ENCODE results near the gene CFL1. TPM values are rescaled to one million over a fixed set of nuclear protein-coding genes. Genes with fewer than 3 reads are reported as not detected.

The CFL1 gene
- total RNA-seq, 1 donor from 2014 or later: 589 TPM

DNA sequence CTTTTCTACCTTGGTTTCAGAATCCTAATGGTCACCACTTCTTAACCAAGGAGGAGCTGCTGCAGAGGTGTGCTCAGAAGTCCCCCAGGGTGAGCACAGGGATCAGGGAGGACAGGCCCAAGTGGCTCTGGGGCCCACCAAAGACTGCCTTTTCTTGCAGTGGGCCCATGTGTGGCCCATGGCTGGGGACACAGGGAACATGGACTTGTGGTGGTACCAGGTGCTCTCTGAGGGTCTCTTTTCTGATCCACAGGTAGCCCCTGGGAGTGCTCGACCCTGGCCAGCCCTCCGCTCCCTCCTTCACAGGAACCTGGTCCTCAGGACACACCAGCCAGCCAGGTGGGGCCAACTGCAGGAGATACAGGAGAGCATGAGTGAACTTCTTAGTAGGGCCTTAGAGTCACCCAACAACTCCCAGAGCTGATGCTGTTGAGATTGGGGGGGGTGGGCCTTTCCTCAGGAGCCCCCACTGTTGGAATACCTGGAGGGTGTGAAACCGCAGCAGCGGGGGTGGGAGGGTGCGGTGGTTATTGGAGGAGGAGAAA lies 4.3 kb upstream of the CFL1 start:
- intact Hi-C loops (cut with DNase I): no loop called here
- DNase-seq (ENCODE audit: extremely low spot score in 2 of 2): no peak
- H3K4me3 ChIP-seq: no peak overlapping the region
- no peak for TF ChIP-seq POLR2AphosphoS5 (IDR thresholded peaks at IDR 0.05; ENCODE audit: insufficient read depth in 1 of 2, low read depth in 1 of 2)
- no peaks in the 10 kb centered on the region for H3K9me3 ChIP-seq
- H3K27ac ChIP-seq: no peak overlapping the region
- H3K36me3 ChIP-seq: peaks cover 0 to 52% of the 10 kb centered on the region in 2 donors
- H3K4me1 ChIP-seq: peaks cover 34% of the 10 kb centered on the region
- H3K27me3 ChIP-seq: no peaks in the 10 kb centered on the region

DNA sequence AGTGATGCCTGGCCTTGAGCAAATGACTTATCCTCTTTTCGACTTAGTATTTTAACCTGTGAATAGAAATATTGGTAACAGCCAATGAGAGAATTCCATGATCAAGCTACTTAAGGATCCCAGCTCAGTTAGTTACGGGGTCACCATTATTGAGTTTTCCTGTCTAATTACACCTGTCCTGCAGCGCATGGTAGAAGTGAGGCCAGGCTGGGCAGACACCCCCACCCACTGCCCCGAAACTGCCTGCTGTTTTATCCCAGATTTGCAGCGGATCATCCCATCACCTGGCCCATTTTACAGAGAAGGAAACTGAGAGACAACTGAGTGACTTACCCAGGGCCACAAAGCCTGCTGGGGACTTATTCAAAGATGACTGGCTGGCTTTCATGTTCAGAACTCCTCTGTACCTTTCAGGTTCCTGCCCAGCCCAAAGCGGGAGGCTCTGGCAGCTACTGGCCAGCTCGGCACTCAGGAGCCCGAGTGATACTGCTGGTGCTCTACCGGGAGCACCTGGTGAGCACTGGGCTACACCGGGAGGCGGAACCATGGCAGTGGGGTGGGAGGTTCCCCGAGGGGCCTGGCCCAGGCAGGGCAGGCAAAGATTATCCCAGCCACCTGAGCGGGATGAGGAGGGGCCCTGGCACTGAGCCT lies 3.7 kb upstream of the CFL1 start:
- peak overlapping the region; percentile 95 to 100 for H3K4me3 ChIP-seq
- TF ChIP-seq POLR2AphosphoS5 (IDR thresholded peaks at IDR 0.05; ENCODE audit: insufficient read depth in 1 of 2, low read depth in 1 of 2) (no peak), POLR2A (IDR thresholded peaks at IDR 0.05) (no peak)
- TF ChIP-seq, protein P1, sequence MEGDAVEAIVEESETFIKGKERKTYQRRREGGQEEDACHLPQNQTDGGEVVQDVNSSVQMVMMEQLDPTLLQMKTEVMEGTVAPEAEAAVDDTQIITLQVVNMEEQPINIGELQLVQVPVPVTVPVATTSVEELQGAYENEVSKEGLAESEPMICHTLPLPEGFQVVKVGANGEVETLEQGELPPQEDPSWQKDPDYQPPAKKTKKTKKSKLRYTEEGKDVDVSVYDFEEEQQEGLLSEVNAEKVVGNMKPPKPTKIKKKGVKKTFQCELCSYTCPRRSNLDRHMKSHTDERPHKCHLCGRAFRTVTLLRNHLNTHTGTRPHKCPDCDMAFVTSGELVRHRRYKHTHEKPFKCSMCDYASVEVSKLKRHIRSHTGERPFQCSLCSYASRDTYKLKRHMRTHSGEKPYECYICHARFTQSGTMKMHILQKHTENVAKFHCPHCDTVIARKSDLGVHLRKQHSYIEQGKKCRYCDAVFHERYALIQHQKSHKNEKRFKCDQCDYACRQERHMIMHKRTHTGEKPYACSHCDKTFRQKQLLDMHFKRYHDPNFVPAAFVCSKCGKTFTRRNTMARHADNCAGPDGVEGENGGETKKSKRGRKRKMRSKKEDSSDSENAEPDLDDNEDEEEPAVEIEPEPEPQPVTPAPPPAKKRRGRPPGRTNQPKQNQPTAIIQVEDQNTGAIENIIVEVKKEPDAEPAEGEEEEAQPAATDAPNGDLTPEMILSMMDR (IDR thresholded peaks at IDR 0.05): no peak
- peaks cover 0 to 47% of the 10 kb centered on the region in 2 donors for H3K36me3 ChIP-seq
- no peaks in the 10 kb centered on the region for H3K9me3 ChIP-seq
- no peak for DNase-seq (ENCODE audit: extremely low spot score in 2 of 2)
- H3K27me3 ChIP-seq: no peaks in the 10 kb centered on the region
- H3K4me1 ChIP-seq: peaks cover 36% of the 10 kb centered on the region
- intact Hi-C loops (cut with DNase I): no loop called here
- peak overlapping the region; percentile 93 for H3K27ac ChIP-seq

DNA sequence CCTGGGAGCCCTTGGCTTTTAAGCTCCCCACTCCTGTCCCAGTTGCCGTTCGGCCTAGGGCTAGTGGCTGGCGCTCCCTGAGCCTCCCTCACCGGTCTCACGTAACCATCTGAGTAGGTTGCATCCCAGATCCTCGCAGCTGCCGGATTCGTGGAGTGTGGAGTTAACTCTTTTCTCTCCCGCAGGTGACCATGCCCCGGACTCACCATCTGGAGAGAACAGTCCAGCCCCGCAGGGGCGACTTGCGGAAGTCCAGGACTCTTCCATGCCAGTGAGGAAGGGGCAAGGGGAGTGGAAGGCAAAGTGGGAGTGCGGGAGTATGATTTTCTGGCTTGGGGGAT lies 3.2 kb upstream of the CFL1 start:
- TF ChIP-seq POLR2A (IDR thresholded peaks at IDR 0.05): no peak
- TF ChIP-seq, protein P1 (IDR thresholded peaks at IDR 0.05): no peak
- no peak for TF ChIP-seq POLR2AphosphoS5 (IDR thresholded peaks at IDR 0.05; ENCODE audit: insufficient read depth in 1 of 2, low read depth in 1 of 2)
- Histone ChIP-seq H3K27ac (peak overlapping the region; percentile 93), H3K4me3 (peak overlapping the region; percentile 95 to 100), H3K27me3 (no peaks in the 10 kb centered on the region), H3K9me3 (no peaks in the 10 kb centered on the region), H3K36me3 (peaks cover 0 to 43% of the 10 kb centered on the region in 2 donors), H3K4me1 (peaks cover 41% of the 10 kb centered on the region)
- DNase-seq (ENCODE audit: extremely low spot score in 2 of 2): no peak
- intact Hi-C loops (cut with DNase I): no loop called here

DNA sequence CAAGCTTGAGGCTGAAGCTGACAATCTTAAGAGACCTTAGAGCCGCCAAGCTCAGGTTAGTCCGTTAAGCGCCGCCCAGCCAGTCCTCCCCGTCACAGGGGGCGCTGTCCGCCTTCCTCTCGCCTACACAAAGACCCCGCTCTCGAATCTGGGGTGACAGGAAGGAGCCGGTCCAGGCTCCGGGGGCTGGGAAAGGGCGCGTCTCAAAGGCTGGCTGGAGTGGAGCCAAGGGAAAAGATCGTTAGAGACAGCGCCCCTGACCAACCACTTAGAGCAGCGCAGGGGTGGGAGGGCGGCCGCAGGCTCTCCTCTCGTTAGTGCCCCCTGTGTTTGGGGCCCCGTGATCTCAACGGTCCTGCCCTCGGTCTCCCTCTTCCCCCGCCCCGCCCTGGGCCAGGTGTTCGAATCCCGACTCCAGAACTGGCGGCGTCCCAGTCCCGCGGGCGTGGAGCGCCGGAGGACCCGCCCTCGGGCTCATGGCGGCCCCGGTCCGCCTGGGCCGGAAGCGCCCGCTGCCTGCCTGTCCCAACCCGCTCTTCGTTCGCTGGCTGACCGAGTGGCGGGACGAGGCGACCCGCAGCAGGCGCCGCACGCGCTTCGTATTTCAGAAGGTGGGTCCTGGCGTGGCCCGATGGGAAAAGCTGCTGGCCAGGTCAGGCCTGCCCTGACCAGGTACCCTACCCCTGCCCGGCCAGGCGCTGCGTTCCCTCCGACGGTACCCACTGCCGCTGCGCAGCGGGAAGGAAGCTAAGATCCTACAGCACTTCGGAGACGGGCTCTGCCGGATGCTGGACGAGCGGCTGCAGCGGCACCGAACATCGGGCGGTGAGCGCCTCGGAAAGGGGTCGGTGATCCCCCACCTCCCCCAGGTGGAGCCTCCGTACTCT lies 2.5 kb upstream of the CFL1 start, which contains the start of gene MUS81:
MUS81 (plus strand) TSS at position 156 of the 887 bp plus-strand sequence; CDS start at position 477, 321 bp downstream.
- TF ChIP-seq POLR2A (IDR thresholded peaks at IDR 0.05) (peak in 1 of 2 donors; percentile 57), POLR2AphosphoS5 (IDR thresholded peaks at IDR 0.05; ENCODE audit: insufficient read depth in 1 of 2, low read depth in 1 of 2) (peak; percentile 88 to 98)
- TF ChIP-seq, protein P1 (IDR thresholded peaks at IDR 0.05): peak; percentile 35 to 83 (median 79)
- Histone ChIP-seq H3K27ac (peak within 1 kb of the TSS; percentile 93), H3K4me3 (peak within 1 kb of the TSS; percentile 95 to 100), H3K36me3 (peaks cover 0 to 43% of the 10 kb centered on the region in 2 donors), H3K9me3 (no peaks in the 10 kb centered on the region), H3K4me1 (peaks cover 47% of the 10 kb centered on the region), H3K27me3 (no peaks in the 10 kb centered on the region)
- intact Hi-C loops (cut with DNase I): no loop called here
- peak in 1 of 2 donors; percentile 99 for DNase-seq (ENCODE audit: extremely low spot score in 2 of 2)

DNA sequence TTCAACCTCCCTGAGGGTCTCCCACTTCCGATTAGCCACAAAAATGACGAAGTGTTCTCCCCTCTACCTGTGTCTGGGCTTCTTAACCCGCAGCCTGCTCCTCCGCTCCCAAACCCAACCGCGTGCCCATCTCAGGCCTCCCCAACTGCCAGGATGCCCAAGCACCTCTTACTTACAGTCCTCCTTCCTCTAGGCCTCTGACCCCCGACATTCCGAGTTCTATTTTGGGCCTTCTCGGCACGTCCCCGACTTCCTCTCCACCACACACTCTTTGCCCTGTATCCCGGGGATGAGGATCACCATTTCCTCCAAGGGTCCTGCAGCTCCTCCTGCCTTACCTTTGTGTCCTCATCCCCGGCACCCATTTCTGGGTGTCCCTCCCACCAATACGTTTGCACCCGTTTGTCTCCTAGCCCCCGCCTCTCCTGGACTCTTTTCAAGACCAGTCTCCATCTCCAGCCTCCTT lies 1.9 kb upstream of the CFL1 start:
- H3K27ac ChIP-seq: peak overlapping the region; percentile 93
- H3K4me3 ChIP-seq: peak overlapping the region; percentile 95 to 100
- TF ChIP-seq POLR2AphosphoS5 (IDR thresholded peaks at IDR 0.05; ENCODE audit: insufficient read depth in 1 of 2, low read depth in 1 of 2) (peak in 1 of 2 donors; percentile 60), POLR2A (IDR thresholded peaks at IDR 0.05) (no peak)
- TF ChIP-seq, protein P1 (IDR thresholded peaks at IDR 0.05): no peak
- intact Hi-C loops (cut with DNase I): no loop called here
- H3K4me1 ChIP-seq: peaks cover 52% of the 10 kb centered on the region
- no peaks in the 10 kb centered on the region for H3K9me3 ChIP-seq
- H3K27me3 ChIP-seq: no peaks in the 10 kb centered on the region
- DNase-seq (ENCODE audit: extremely low spot score in 2 of 2): no peak
- H3K36me3 ChIP-seq: peaks cover 0 to 43% of the 10 kb centered on the region in 2 donors

Measured in vagina (tissue), 2 donors.